Measurements from ENCODE around the gene CD14.
"Not testable (repeated sequence)": the region's sequence is repeated elsewhere in the genome, so short reads cannot be mapped to it uniquely, and the experiment has no call there.

CD14 gene

DNA sequence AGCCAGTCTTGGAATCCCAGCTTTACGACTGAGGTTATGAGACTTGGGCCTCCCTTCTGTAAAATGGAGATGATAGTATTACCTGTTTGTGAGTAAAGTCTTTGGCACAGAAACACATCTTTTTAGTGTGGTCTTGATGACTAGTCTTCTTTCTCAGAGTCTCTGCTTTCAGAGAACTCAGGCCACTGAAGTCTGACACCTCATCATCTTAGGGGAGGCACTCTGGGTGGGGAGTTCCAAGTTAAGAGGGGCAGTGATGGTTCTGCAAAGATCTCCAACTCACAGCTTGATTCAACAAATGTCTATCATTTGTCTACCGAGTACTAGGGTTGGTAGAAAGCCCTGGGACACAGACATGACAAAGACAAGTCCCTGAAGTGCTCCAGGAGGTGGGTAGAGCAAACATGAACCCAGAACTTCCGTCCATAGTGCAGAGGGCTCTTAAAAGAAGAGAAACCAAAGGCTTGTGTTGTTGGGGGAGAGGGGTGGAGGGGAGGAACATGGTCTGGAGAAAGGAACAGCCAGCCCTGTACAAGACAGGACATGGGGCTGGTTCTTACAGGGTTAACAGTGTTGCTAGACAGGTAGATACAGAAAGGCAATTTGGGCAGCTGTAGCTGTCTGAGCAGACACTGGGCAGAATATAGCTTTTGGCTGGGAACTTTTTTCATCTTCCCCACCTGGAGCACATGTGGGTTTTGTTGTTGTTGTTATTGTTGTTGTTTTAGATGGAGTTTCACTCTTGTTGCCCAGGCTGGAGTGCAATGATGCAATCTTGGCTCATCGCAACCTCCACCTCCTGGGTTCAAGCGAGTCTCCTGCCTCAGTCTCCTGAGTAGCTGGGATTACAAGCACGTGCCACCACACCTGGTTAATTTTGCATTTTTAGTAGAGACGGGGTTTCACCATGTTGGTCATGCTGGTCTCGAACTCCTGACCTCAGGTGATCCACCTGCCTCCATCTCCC is 2.6 kb upstream of the CD14 start:
- no peak for DNase-seq (ENCODE audit: low spot score)

DNA sequence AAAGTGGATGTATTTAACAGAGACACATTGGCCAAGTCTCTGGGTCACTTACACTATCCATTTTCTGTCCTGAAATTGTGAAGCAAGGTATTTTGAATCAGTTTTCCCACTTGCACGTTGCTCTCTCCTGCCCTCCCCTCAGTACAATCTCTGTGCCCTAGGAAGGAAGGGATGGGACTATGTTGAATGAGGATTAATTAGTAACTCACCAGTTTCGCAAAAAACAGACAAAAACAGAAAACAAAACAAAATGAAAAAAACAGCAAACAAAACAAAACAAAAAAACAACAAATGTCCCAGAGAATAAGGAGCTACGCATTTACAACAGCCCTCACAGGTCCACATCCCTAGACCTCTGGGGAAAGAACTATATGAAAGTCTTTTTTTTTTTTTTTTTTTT is 1.1 kb upstream of the CD14 start:
- DNase-seq (ENCODE audit: low spot score): no peak

DNA sequence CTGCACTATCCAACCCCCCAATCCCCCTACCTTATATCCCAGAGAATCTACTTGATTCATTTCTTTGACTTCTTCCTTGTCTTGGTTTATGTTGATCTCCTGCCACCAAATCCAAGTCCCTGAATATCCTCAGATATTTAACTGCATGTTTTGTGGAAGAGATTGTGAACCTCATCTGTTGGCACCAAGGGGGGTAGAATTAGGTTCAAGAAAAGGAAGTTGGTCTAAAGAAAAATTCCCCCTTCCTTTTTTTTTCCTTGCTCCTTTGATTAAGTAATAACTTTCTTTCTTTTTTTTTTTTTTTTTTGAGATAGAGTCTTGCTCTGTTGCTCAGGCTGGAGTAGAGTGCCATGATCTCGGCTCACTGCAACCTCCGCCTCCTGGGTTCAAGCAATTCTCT is 526 bp upstream of the CD14 start:
- DNase-seq (ENCODE audit: low spot score): no peak

DNA sequence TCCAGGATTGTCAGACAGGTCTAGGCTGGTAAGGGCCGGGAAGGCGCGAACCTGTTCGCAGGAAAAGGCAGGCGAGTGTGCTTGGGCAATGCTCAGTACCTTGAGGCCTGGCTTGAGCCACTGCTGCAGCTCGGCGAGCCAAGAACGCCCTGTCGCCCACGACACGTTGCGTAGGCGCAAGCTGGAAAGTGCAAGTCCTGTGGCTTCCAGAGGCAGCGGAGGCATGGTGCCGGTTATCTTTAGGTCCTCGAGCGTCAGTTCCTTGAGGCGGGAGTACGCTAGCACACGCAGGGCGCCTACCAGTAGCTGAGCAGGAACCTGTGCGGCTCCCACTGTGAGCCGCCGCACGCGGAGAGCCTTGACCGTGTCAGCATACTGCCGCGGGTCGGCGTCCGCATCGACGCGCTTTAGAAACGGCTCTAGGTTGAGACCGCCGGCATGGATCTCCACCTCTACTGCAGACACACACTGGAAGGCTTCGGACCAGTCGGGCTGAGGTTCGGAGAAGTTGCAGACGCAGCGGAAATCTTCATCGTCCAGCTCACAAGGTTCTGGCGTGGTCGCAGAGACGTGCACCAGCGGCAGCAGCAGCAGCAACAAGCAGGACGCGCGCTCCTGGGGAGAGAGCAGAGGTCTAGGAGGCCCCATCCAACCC is 482 bp downstream of the CD14 start:
- DNase-seq (ENCODE audit: low spot score): peak; percentile 60

DNA sequence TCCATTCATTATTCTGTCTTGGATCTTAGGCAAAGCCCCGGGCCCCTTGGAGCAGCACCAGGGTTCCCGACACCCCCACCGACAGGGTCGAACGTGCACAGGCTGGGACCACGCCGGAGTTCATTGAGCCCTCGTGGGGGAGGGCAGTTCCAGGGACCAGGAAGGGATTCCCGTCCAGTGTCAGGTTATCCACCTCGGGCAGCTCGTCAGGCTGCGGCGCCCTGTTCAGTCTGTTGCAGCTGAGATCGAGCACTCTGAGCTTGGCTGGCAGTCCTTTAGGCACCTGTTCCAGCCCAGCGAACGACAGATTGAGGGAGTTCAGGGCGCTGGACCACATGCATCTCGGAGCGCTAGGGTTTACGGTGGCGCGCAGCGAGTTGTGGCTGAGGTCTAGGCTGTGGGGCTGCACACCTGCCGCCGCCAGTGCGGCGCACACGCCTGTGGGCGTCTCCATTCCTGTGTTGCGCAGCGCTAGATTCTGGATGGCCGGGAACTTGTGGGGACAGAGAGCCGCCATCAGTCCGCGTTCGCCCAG is 1.1 kb downstream of the CD14 start:
- peak; percentile 45 for DNase-seq (ENCODE audit: low spot score)

DNA sequence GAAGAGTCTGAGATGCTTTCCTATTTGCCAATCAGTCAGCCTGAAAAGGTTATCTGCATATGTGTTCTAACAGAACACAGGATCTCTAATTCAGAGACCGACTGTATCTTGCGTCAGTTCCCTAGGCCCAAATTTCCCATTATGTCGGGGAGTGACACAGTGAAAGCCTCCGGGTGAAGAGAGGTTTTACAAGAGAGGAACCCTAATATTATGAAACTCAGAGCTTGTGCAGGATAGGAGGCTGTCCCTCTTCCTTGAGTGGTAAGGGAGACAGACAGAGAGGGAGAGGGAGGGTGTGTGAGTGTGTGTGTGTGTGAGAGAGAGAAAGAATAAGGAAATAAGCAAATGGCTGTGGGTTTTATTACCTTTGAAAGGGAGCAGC is 1.9 kb downstream of the CD14 start:
- no peak for DNase-seq (ENCODE audit: low spot score)

DNA sequence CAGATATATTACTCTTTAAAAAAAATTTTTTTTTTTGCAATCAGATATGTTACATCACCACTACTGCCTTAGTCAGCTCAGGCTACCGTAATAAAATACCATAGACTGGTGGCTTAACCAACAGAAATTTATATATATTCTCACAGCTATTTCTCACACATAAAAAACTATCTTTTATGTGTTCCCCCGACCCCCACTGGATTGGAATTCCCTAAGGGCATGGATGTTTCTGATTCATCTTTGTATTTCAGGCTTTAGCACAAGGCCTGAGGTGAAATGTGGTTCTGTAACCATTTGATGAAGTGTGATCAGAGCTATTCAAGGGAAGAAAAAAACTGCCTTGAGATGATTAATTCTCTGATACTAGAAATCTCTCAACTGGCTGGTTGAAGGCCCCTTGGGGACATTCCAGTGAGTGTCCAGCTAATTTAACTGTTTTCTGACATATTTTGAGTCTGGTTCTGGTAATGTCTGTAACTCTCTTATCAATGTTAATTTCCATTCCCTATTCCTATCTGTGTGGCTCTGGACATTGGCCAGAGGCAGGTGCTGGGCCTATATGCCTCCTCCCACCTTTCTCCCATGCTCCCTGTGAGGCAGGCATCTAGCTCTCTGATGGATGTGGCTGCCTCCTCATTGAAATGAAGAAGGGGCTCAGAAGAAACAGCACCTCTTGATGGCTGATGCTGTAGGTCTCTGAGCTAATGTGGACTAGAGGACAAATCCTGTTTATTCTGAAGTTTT is 2.5 kb downstream of the CD14 start:
- DNase-seq (ENCODE audit: low spot score): no peak

DNA sequence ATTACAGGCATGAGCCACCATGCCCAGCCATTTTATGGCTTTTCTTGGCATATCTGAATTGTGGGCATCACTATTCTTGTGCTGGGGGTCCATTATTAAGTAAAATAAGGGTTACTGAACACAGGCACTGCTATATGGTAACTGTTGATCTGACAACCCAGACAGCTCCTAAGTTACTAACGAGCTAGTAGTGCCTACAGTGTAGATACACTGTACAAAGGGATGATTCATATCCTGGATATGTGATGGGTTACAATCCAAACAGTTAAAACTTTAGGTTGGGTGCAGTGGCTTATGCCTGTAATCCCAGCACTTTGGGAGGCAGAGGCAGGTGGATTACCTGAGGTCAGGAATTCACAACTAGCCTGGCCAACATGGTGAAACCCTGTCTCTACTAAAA is 4.3 kb downstream of the CD14 start:
- DNase-seq (ENCODE audit: low spot score): no peak

DNA sequence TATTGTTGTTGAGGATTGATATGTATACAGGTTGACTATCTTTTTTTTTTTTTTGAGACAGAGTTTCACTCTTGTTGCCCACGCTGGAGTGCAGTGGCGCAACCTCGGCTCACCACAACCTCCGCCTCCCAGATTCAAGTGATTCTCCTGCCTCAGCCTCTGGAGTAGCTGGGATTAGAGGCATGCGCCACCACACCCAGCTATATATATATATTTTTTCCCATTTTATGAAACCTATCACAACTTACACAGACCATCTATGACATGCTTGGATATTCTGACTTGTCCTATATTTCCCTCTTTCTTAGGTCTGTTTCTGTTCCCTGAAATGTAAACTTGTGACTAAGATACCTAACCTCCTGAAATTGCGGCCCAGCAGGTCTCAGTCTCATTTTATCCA is 5.0 kb downstream of the CD14 start:
- DNase-seq (ENCODE audit: low spot score): no peak

DNA sequence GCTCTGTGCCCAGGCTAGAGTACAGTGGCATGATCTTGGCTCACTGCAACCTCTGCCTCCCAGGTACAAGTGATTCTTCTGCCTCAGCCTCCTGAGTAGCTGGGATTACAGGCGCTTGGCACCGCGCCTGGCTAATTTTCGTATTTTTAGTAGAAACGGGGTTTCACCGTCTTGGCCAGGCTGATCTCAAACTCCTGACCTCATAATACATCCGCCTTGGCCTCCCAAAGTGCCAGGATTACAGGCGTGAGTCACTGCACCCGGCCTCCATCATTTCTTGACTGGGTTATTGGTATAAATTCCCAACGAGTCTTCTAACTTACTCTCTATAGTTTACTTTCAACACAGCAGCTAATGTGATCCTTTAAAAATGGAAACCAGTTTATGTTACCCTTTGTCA is 8.1 kb downstream of the CD14 start:
- DNase-seq (ENCODE audit: low spot score): not testable (repeated sequence)

DNA sequence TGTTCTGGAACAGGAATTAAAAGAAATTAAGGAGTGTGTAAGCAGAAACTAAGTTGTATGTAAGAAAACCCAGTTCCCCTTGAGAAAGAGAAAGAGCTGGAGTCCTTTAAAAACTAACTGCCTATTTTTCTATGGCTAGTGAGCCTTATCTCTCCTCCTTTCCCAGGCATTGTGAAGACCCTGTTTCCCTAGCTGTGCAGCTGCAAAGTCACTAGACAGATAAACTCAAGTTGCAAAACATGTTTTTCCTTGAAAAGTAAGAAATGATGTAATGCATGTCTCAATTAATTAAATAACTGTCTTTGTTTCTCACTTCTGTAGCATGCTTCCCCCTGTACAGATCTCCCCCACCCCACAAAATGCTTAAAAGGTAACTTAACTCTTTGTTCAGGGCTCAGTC is 9.9 kb downstream of the CD14 start:
- not testable (repeated sequence) for DNase-seq (ENCODE audit: low spot score)

DNA sequence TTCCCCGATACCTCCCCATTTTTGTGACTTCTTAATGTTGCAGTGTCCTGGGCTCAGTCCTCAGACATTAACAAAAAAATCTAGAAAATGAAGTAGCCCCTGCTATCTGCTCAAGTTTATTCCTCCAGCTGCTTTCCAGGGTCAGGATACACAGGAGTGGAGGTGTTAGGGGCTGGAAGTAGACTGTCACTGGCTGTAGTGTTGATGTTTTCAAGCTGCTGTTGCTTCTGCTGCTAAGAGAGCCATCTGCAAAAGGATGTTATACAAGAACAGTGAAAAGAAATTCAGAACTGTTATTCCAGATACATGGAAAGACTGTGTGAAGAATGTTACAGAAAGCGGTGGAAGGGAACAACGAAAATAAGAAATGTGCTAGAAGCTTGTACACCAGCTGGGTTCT is 10.7 kb downstream of the CD14 start:
- no peak for DNase-seq (ENCODE audit: low spot score)

DNA sequence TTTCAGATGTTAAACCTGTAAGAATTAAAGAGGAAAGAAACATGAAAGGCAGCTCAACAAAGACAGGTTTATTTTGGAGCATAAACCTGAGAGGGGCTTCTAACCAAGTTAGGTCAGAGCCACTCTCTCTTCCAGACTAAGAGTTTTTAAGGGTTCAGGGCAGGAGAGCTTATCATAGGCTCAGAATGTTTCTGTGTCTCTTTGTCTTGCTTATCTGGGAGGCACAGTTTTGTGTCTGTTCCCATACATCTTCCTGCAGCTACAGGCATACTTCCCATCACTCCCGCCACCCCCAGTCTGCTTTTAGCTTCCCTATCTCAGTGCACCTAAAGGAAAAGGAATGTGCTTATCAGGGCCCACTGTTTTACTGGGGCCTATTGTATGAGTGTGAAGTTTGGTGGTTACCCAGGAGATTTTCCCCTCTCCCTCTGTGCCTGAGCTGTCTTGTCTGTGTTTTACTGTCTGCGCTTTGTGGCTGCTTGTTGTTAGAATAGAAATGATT is 21.9 kb downstream of the CD14 start:
- no peak for DNase-seq (ENCODE audit: low spot score)

DNA sequence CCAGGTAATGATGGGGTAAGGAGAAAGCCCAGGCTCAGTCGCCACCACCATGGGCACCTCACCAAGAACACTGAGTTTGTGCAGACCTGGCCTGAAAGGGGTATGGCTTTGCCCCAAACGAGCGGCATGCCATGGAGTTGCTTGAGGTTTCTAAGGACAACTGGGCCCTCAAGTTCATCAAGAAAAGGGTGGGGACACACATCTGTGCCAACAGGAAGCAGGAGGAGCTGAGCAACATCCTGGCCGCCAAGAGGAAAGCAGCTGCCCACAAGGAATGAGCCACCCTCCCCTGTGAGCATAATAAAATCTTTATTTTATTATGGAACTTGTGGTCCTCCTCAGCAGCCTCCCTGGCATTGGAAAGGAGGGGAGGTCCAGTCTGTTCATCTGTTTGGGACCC is 23.8 kb downstream of the CD14 start:
- DNase-seq (ENCODE audit: low spot score): no peak

DNA sequence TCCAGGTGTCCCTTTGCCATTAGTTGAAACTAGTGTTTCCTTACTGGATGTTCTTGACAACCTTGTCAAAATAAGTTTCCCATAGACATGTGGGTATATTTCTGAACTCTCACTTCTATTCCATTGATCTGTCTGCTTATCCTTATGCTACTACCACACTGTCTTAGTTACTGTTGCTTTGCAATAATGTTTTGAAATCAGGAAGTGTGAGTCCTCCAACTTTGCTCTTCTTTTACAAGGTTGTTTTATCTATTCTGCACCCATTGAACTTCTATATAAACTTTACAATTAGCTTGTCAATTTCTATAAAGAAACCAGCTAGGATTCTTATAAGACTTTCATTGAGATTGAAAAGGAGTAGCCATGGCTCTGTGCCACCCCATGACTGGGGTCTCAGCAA is 24.3 kb downstream of the CD14 start:
- DNase-seq (ENCODE audit: low spot score): no peak

DNA sequence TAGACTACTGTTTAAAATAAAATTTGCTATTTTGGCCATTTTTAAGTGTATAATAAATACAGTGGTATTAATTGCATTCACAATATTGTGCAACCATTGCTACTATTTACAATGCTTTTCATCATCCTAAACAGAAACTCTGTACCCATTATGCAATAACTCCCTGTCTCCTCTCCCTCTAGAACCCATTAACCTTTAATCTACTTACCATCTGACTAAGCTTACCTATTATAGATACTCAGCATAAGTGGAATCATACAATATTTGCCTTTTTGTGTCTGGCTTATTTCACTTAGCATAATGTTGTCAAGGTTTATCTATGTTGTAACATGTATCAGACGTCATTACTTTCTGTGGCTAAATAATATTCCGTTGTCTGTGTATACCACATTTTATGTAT is 25.9 kb downstream of the CD14 start:
- no peak for DNase-seq (ENCODE audit: low spot score)

DNA sequence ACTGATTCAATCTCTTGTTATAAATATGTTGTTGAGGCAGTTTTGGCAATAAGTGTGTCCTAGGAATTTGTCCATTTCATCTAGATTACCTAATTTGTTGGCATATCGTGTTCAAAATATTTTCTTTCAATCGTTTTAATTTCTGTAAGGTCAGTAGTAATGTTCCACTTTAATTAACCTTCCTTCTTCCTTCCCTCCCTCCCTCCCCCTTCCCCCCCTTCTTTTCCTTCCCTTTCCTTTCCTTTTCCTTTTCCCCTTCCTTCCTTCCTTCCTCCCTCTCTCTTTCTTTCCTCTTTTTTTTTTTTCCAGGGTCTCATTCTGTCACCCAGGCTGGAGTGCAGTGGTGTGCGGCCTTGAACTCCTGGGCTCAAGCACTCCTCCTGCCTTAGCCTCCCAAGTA is 27.1 kb downstream of the CD14 start:
- DNase-seq (ENCODE audit: low spot score): no peak

DNA sequence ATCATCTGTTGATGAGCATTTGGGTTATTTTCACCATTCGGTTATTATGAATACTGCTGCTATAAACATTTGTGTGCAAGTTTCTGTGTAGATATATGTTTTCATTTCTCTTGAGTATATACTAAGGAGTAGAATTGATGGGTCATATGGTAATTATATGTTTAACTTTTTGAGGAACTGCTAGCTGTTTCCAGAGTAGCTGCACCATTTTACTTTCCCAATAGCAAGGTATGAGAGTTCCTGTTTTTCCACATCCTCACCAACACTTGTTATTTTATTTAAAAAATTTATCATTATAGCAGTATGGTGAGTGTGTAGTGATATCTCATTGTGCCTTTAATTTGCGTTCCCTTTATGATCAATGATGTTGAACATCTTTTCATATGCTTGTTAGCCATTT is 29.2 kb downstream of the CD14 start:
- no peak for DNase-seq (ENCODE audit: low spot score)

DNA sequence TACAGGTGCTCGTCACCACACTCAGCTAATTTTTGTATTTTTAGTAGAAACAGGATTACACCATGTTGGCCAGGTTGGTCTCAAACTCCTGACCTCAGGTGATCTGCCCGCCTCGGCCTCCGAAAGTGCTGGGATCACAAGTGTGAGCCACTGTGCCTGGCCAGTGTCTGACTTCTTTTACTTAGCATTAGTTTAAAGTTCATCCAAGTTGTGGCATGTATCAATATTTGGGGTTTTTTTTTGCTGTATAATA is 29.6 kb downstream of the CD14 start:
- DNase-seq (ENCODE audit: low spot score): not testable (repeated sequence)

DNA sequence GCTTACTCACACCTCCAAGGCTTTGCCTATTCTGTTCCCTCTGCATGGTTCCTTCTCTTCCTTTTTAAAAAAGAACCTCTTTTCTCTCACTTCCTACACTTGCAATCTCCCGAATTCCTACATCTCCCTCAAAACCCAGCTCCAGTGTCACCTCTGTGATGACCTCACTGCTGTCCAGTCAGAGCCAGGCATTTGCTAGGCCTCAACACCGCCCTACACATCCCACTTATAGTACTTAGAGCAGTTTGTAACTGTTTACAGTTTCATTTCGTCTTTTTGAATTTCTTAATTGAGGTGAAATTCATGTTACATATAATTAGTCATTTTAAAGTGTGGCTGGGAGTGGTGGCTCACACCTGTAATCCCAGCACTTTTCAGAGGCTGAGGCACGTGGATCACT is 30.8 kb downstream of the CD14 start:
- DNase-seq (ENCODE audit: low spot score): no peak

DNA sequence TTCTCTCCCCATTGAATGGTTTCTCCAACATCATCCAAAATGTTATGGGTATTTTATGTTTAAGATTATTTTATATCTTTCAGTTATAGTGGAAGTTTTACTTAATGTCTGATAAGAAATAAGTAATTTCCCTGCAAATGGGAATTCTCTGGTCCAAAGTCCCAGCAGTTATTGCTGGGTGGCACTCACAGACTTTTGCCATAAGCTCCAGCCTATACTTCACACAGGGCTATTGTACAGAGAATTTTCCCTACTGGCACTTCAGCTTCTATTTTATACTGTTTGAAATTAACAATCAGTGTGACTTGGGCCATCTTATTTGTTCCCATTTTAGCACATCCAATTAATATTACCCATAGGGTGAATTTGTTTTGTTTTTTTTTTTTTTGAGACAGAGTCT is 32.9 kb downstream of the CD14 start:
- no peak for DNase-seq (ENCODE audit: low spot score)

DNA sequence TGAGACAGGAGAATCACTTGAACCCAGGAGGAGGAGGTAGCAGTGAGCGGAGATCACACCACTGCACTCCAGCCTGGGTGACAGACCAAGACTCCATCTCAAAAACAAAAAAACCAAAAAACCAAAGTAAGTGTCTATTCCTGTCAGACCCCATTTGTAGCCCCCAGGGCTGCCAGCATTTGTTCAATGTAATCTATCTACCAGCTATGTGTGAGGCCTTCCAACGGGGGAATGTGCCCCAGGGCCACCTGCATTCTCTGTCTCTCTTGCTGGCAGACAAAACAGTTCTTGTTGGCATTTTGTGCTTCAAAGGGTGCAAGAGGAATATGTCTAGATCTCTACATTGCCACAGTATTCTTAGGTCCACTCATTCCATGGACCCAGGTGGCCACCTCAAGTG is 34.1 kb downstream of the CD14 start:
- DNase-seq (ENCODE audit: low spot score): no peak

DNA sequence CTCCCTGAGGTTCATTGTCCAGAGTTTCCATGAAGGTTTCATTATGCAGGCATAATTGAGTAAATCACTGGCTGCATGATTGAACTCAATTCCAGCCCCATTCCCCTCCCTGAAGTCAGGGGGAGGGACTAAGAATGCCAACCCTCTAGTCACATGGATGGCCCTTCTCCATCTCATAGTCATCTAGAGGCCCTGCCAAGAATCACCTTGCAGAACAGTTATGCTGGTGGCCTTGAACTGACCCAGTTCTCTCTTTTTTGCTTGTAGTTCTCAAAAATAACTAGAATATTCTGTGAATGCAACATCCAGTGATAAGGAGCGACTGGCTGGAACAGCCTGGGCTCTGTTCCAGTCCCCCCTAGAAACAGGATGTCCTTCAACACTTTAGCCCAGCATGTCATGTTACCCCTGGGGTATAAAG is 36.6 kb downstream of the CD14 start:
- DNase-seq (ENCODE audit: low spot score): no peak
